GM12864 (cell line): Measurements from ENCODE around the gene HOXB3.

ENCODE experiments used
- DNase-seq: peaks from one replicate; pipeline ENCODE4 v3.0.0-alpha.2; 2011; ENCODE audit warnings: low read depth
- H3K4me3 ChIP-seq: 2 replicates; pipeline ENCODE4 v1.5.1; 2011; ENCODE audit warnings: mild to moderate bottlenecking, low read depth, low read length, control low read depth
- CTCF ChIP-seq: IDR thresholded peaks from 2 replicates; pipeline ENCODE4 v1.5.1; 2011; ENCODE audit warnings: low read depth, mild to moderate bottlenecking, moderate library complexity, low read length, control low read depth, inconsistent platforms; ENCODE audit errors: missing control alignments

HOXB3 gene

GRCh38 chr17:48578616-48579470 lies 11.2 kb downstream of the HOXB3 start:
- DNase-seq, result no peak
- peak overlapping the region; percentile 84 for H3K4me3 ChIP-seq
- peak; percentile 14 for TF ChIP-seq CTCF

- peak within 1 kb of the TSS; percentile 84 for H3K4me3 ChIP-seq
- no peak for TF ChIP-seq CTCF
- DNase-seq, result peak; percentile 44
Observed at GRCh38 chr17:48577946-48578615, 12.0 kb downstream of the HOXB3 start, which contains the start of gene HOXB4. TSS of gene HOXB4 (minus strand) at chr17:48578350. CDS start at chr17:48578319, 31 bp downstream.

GRCh38 chr17:48577330-48577945 lies 12.6 kb downstream of the HOXB3 start:
- H3K4me3 ChIP-seq, result peak overlapping the region; percentile 84
- DNase-seq, result no peak
- TF ChIP-seq CTCF, result no peak

GRCh38 chr17:48576479-48577309 lies 13.3 kb downstream of the HOXB3 start:
- no peak for TF ChIP-seq CTCF
- no peak for DNase-seq
- H3K4me3 ChIP-seq, result peak overlapping the region; percentile 84

- no peak for DNase-seq
Observed at GRCh38 chr17:48575673-48576478, 14.2 kb downstream of the HOXB3 start.

More at GRCh38 chr17:48575673-48576478, 14.2 kb downstream of the HOXB3 start:
- TF ChIP-seq CTCF, result no peak
- H3K4me3 ChIP-seq, result no peak overlapping the region
